HCT116 (cell line): ENCODE measurements around the gene ISOC2. TPM values are rescaled to one million over a fixed set of nuclear protein-coding genes. Genes with fewer than 3 reads are reported as not detected.

ENCODE experiments used
- ATAC-seq: fragments of 200-7000 bp; cut with Tn5 transposase; 2 replicates; pipeline ENCODE4 v1.9.1; 2020; ENCODE audit warnings: mild to moderate bottlenecking, moderate library complexity
- BruUV-seq: library from RNA; stranded (reverse); fragments of 400-500 nt; replicated peaks from 2 replicates; lab custom pipeline; 2021; lab: Mats Ljungman, UMichigan
- CTCF ChIA-PET: fragments of 300-600 bp; sonication (Branson Sonifier 250); formaldehyde crosslinking; loops from one replicate; lab custom pipeline; 2021; ENCODE audit warnings: antibody characterized with exemption; lab: Charles Lee
- POLR2A ChIA-PET: fragments of 300-600, 350-600 bp; sonication (Branson Sonifier 250); formaldehyde crosslinking; loops from one replicate; lab custom pipeline; 2021; ENCODE audit warnings: antibody characterized with exemption; lab: Charles Lee
- RAD21 ChIA-PET, 2 experiments: fragments of 300-600 bp; sonication (Branson Sonifier 250); formaldehyde crosslinking; loops; one replicate each; lab custom pipeline; 2023; ENCODE audit warnings: low total read pairs in 2 of 2; ENCODE audit not compliant: uncharacterized antibody in 2 of 2, unreplicated experiment in 2 of 2, low non-redundant PET in 1 of 2; lab: Charles Lee
- DNase-seq: peaks from one replicate; pipeline ENCODE4 v3.0.0-alpha.2; 2010; ENCODE audit warnings: low read depth, low spot score
- H2AFZ ChIP-seq: fragments of 200-600 bp; shearing (Covaris generic), sonication (generic); 2 replicates; pipeline ENCODE4 v1.6.1; 2017; ENCODE audit warnings: low read depth, mixed run types, mixed read lengths, antibody characterized with exemption, low read length; ENCODE audit not compliant: poor library complexity, severe bottlenecking
- H3K27ac ChIP-seq: 2 replicates; pipeline ENCODE4 v1.5.1; 2012; ENCODE audit warnings: low read depth, low read length
- H3K27me3 ChIP-seq: fragments of 200-600 bp; sonication (generic); 2 replicates; pipeline ENCODE4 v1.6.1; 2016; ENCODE audit warnings: mixed run types, low read length, mixed read lengths; ENCODE audit not compliant: insufficient read depth
- H3K36me3 ChIP-seq, 2 experiments: fragments of 200-500 bp in 1 of 2; fragments of 200-600 bp in 1 of 2; sonication (Bioruptor generic) in 1 of 2; sonication (generic) in 1 of 2; 2 replicates each; pipeline versions ENCODE4 v1.5.1 to v1.6.1; 2014 to 2016; ENCODE audit warnings: low read length in 2 of 2, inconsistent platforms in 1 of 2, mixed read lengths in 1 of 2, mixed run types in 1 of 2; ENCODE audit not compliant: insufficient read depth in 2 of 2, control insufficient read depth in 1 of 2
- H3K4me1 ChIP-seq, 2 experiments: fragments of 200-600 bp in 1 of 2; sonication (generic) in 1 of 2; 2 replicates each; pipeline versions ENCODE4 v1.5.1 to v1.6.1; 2012 to 2017; ENCODE audit warnings: low read length in 2 of 2, inconsistent platforms in 1 of 2, mild to moderate bottlenecking in 1 of 2, mixed read lengths in 1 of 2, mixed run types in 1 of 2, moderate library complexity in 1 of 2; ENCODE audit not compliant: insufficient read depth in 2 of 2, control insufficient read depth in 1 of 2
- H3K4me2 ChIP-seq: fragments of 200-600 bp; sonication (generic); 2 replicates; pipeline ENCODE4 v1.6.1; 2017; ENCODE audit warnings: mixed run types, low read length, mixed read lengths
- H3K4me3 ChIP-seq, 2 experiments: fragments of 200-600 bp in 1 of 2; sonication (generic) in 1 of 2; replicated peaks in 1 of 2; 2 replicates each; pipeline ENCODE4 v1.5.1; 2011 to 2016; ENCODE audit warnings: low read length in 2 of 2, control low read depth in 1 of 2, low read depth in 1 of 2, mild to moderate bottlenecking in 1 of 2, mixed read lengths in 1 of 2, mixed run types in 1 of 2
- H3K79me2 ChIP-seq: fragments of 200-600 bp; sonication (generic); 2 replicates; pipeline ENCODE4 v1.6.1; 2017; ENCODE audit warnings: mild to moderate bottlenecking, mixed run types, low read length, moderate library complexity, mixed read lengths; ENCODE audit not compliant: insufficient read depth
- H3K9ac ChIP-seq: fragments of 200-600 bp; sonication (generic); 2 replicates; pipeline ENCODE4 v1.6.1; 2016; ENCODE audit warnings: low read length, mixed read lengths
- H3K9me2 ChIP-seq: fragments of 200-600 bp; sonication (generic), shearing (Covaris generic); 2 replicates; pipeline ENCODE4 v1.6.1; 2017; ENCODE audit warnings: mixed run types, mild to moderate bottlenecking, moderate library complexity; ENCODE audit not compliant: insufficient read depth
- H3K9me3 ChIP-seq, 2 experiments: fragments of 200-500 bp in 1 of 2; fragments of 200-600 bp in 1 of 2; sonication (Bioruptor generic) in 1 of 2; sonication (generic) in 1 of 2; 2 replicates each; pipeline ENCODE4 v1.6.1; 2014 to 2017; ENCODE audit warnings: low read length in 2 of 2, mixed read lengths in 2 of 2, inconsistent platforms in 1 of 2, low read depth in 1 of 2, mild to moderate bottlenecking in 1 of 2, mixed run types in 1 of 2, moderate library complexity in 1 of 2; ENCODE audit not compliant: control insufficient read depth in 1 of 2, insufficient read depth in 1 of 2
- H4K20me1 ChIP-seq: fragments of 200-600 bp; sonication (generic), shearing (Covaris generic); 2 replicates; pipeline ENCODE4 v1.6.1; 2017; ENCODE audit warnings: mixed run types, mild to moderate bottlenecking, moderate library complexity; ENCODE audit not compliant: insufficient read depth
- EZH2 ChIP-seq: fragments of 200-600 bp; sonication (generic); IDR thresholded peaks from 2 replicates; pipeline ENCODE4 v1.6.1; 2017; ENCODE audit warnings: antibody characterized with exemption, mixed run types
- EZH2phosphoT487 ChIP-seq: fragments of 200-600 bp; IDR thresholded peaks from 2 replicates; pipeline ENCODE4 v1.6.1; 2018; ENCODE audit warnings: antibody characterized with exemption, borderline replicate concordance
- POLR2A ChIP-seq: IDR thresholded peaks from 2 replicates; pipeline ENCODE4 v1.7.0; 2011; ENCODE audit warnings: borderline replicate concordance; ENCODE audit not compliant: insufficient read depth, insufficient read length; ENCODE audit errors: extremely low read depth
- POLR2AphosphoS5 ChIP-seq: IDR thresholded peaks from 2 replicates; pipeline ENCODE4 v1.6.1; 2011; ENCODE audit warnings: mild to moderate bottlenecking, low read depth, low read length, moderate library complexity
- SIN3A ChIP-seq: IDR thresholded peaks from 2 replicates; pipeline ENCODE4 v1.6.1; 2012; ENCODE audit warnings: low read depth
- YY1 ChIP-seq: IDR thresholded peaks from 2 replicates; pipeline ENCODE4 v1.6.1; 2011; ENCODE audit warnings: low read length, low read depth, moderate library complexity, mild to moderate bottlenecking; ENCODE audit not compliant: insufficient replicate concordance; ENCODE audit errors: extremely low read depth
- intact Hi-C: fragments of 100-400 bp; cut with micrococcal nuclease; formaldehyde crosslinking; loops from 2 replicates; pipeline ENCODE4 v1.10.0; 2022
- total RNA-seq: library from RNA; stranded (reverse); gene quantifications from one replicate; pipeline ENCODE4 v1.2.1, GENCODE V29; 2021; ENCODE audit not compliant: unreplicated experiment
- TF ChIP-seq, protein P1 (sequence below): IDR thresholded peaks from 2 replicates; pipeline ENCODE4 v1.6.1; 2012
- TF ChIP-seq, protein P2 (sequence below), 3 experiments: fragments of 200-600 bp in 1 of 3; sonication (generic) in 1 of 3; IDR thresholded peaks in 2 of 3; conservative IDR thresholded peaks in 1 of 3; 2 replicates each; pipeline ENCODE4 v1.5.1; 2012 to 2017; ENCODE audit warnings: low read depth in 2 of 3, low read length in 2 of 3, antibody characterized with exemption in 1 of 3, borderline replicate concordance in 1 of 3, control low read depth in 1 of 3, mild to moderate bottlenecking in 1 of 3, mixed read lengths in 1 of 3, mixed run types in 1 of 3, moderate library complexity in 1 of 3; ENCODE audit not compliant: insufficient read depth in 1 of 3

The ISOC2 gene
- total RNA-seq, 1 experiment from 2014 or later: 56.8 TPM

DNA sequence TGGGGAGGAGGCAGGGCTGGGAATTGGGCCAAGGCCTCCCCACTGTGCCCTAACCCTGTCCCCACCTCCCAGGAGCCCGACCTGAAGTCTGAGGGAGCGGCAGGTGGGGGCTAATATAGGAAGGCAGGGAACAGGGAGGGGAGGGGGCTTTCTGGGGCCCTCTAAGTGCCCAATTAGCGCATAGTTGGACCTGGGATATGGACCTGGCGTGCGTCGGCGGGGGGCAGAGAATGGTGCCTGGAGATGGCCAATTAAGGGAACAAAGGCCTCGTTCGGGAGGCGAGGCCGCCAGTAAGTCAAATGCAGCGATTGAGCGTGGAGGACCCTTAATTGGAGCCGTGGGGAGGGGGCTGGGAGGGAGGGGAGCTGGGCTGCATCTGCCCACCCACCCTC lies 3.2 kb upstream of the ISOC2 start, which contains the start of gene C19orf85 (continued):
- TF ChIP-seq, protein P1, sequence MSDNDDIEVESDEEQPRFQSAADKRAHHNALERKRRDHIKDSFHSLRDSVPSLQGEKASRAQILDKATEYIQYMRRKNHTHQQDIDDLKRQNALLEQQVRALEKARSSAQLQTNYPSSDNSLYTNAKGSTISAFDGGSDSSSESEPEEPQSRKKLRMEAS: no peak
- no peak for TF ChIP-seq SIN3A
- TF ChIP-seq, protein P2, sequence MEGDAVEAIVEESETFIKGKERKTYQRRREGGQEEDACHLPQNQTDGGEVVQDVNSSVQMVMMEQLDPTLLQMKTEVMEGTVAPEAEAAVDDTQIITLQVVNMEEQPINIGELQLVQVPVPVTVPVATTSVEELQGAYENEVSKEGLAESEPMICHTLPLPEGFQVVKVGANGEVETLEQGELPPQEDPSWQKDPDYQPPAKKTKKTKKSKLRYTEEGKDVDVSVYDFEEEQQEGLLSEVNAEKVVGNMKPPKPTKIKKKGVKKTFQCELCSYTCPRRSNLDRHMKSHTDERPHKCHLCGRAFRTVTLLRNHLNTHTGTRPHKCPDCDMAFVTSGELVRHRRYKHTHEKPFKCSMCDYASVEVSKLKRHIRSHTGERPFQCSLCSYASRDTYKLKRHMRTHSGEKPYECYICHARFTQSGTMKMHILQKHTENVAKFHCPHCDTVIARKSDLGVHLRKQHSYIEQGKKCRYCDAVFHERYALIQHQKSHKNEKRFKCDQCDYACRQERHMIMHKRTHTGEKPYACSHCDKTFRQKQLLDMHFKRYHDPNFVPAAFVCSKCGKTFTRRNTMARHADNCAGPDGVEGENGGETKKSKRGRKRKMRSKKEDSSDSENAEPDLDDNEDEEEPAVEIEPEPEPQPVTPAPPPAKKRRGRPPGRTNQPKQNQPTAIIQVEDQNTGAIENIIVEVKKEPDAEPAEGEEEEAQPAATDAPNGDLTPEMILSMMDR (IDR thresholded peaks at IDR 0.05 in 2 of 3, conservative IDR thresholded peaks at IDR 0.05 in 1 of 3; ENCODE audit: borderline replicate concordance in 1 of 3, insufficient read depth in 1 of 3, low read depth in 2 of 3, low read length in 2 of 3): no peak

DNA sequence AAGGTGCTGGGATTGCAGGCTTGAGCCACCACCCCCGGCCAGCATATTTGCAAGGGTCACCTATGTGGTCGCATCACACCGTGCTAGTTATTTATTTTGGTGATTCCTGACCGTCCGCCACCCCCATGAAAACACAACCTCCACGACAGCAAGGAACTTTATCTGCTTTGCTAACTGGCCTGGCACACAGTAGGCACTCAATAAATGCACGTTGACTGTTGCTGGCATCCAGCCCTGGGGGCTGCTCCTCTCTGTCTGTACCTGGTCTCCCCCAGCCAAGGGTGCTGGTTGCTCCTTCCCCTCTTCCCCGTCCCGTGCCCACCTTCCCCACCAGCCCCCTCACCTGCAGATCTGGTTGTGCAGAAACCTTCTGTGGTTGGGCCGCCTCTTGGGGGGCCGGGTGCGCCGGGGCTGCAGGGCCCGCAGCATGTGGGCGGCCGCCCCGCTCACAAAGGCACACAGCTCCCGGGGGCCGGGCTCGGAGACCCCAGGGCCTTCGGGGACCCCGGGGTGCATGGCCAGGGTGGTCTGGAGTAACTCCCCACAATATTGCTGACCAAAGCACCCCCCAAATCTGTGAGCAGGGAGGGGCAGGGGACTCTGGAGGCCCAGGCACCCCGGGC lies 2.7 kb upstream of the ISOC2 start:
- no peak overlapping the region for H3K9ac ChIP-seq
- H3K79me2 ChIP-seq: peaks cover 10% of the 10 kb centered on the region; the same call in 1 of the 2 replicates
- H2AFZ ChIP-seq: no peak overlapping the region
- no peaks in the 10 kb centered on the region for H3K9me2 ChIP-seq
- ChIA-PET POLR2A (no interaction called here), RAD21 (no interaction called here)
- DNase-seq: no peak
- H3K4me2 ChIP-seq: no peak overlapping the region
- intact Hi-C loops: no loop called here
- H3K36me3 ChIP-seq: no peaks in the 10 kb centered on the region
- H3K27me3 ChIP-seq: no peaks in the 10 kb centered on the region
- no peak overlapping the region for H3K4me3 ChIP-seq
- no peaks in the 10 kb centered on the region for H4K20me1 ChIP-seq
- no TSS peak for BruUV-seq
- ATAC-seq: no peak
- TF ChIP-seq YY1: no peak
- no peak for TF ChIP-seq EZH2phosphoT487
- TF ChIP-seq POLR2AphosphoS5: no peak
- TF ChIP-seq EZH2: no peak
- no peak for TF ChIP-seq POLR2A
- TF ChIP-seq, protein P1: no peak
- TF ChIP-seq, all 23 proteins: peak for 0
- peaks cover 19 to 43% of the 10 kb centered on the region in 2 experiments for H3K4me1 ChIP-seq
- no peaks in the 10 kb centered on the region for H3K9me3 ChIP-seq
- CTCF ChIA-PET: no interaction called here
- no peak overlapping the region for H3K27ac ChIP-seq
